H9 (cell line): ENCODE results near the gene MGME1. TPM values are rescaled to one million over a fixed set of nuclear protein-coding genes. Genes with fewer than 3 reads are reported as not detected.
A peak's percentile ranks its signal among the peaks of the same experiment; 100 is the strongest.

ENCODE experiments used
- DNase-seq: peaks from one replicate; pipeline ENCODE4 v3.0.0-alpha.2; 2017
- H2AFZ ChIP-seq: one replicate; pipeline ENCODE4 v1.6.1; 2013; ENCODE audit warnings: mild to moderate bottlenecking, low read length, control low read depth, moderate library complexity
- H2AK5ac ChIP-seq: 2 replicates; pipeline ENCODE4 v1.6.1; 2013; ENCODE audit warnings: low read length, control low read depth, mixed read lengths; ENCODE audit not compliant: insufficient read length
- H2BK120ac ChIP-seq: one replicate; pipeline ENCODE4 v1.6.1; 2013; ENCODE audit warnings: low read depth, mild to moderate bottlenecking, low read length, control low read depth, inconsistent platforms; ENCODE audit not compliant: poor library complexity, severe bottlenecking
- H2BK12ac ChIP-seq: 2 replicates; pipeline ENCODE4 v1.6.1; 2013; ENCODE audit warnings: low read length, control low read depth, mixed read lengths, low read depth; ENCODE audit not compliant: insufficient read length
- H2BK15ac ChIP-seq: 2 replicates; pipeline ENCODE4 v1.6.1; 2013; ENCODE audit warnings: low read depth, low read length, control low read depth
- H2BK20ac ChIP-seq: one replicate; pipeline ENCODE4 v1.6.1; 2013; ENCODE audit warnings: low read depth, mild to moderate bottlenecking, low read length, control low read depth, inconsistent platforms; ENCODE audit not compliant: poor library complexity, severe bottlenecking
- H2BK5ac ChIP-seq: 2 replicates; pipeline ENCODE4 v1.6.1; 2013; ENCODE audit warnings: low read length, control low read depth, mixed read lengths; ENCODE audit not compliant: insufficient read length
- H3K14ac ChIP-seq: 2 replicates; pipeline ENCODE4 v1.6.1; 2013; ENCODE audit warnings: low read length, control low read depth; ENCODE audit not compliant: insufficient read depth
- H3K18ac ChIP-seq: 2 replicates; pipeline ENCODE4 v1.6.1; 2013; ENCODE audit warnings: low read depth, mild to moderate bottlenecking, mixed read lengths, low read length, control low read depth; ENCODE audit not compliant: insufficient read length
- H3K23ac ChIP-seq: 2 replicates; pipeline ENCODE4 v1.6.1; 2013; ENCODE audit warnings: low read length, control low read depth, mixed read lengths, low read depth; ENCODE audit not compliant: insufficient read length
- H3K23me2 ChIP-seq: 2 replicates; pipeline ENCODE4 v1.6.1; 2013; ENCODE audit warnings: low read depth, mild to moderate bottlenecking, mixed read lengths, low read length, control low read depth; ENCODE audit not compliant: insufficient read length, poor library complexity, severe bottlenecking
- H3K27ac ChIP-seq: 2 replicates; pipeline ENCODE4 v1.5.1; 2013; ENCODE audit warnings: low read length, control low read depth, mixed read lengths, low read depth; ENCODE audit not compliant: insufficient read length
- H3K27me3 ChIP-seq: 2 replicates; pipeline ENCODE4 v1.6.1; 2013; ENCODE audit warnings: low read length, control low read depth, inconsistent platforms; ENCODE audit not compliant: insufficient read depth
- H3K4ac ChIP-seq: 2 replicates; pipeline ENCODE4 v1.6.1; 2013; ENCODE audit warnings: low read depth, mild to moderate bottlenecking, control low read depth, inconsistent platforms, low read length, moderate library complexity
- H3K4me1 ChIP-seq: 2 replicates; pipeline ENCODE4 v1.6.1; 2013; ENCODE audit warnings: low read length, control low read depth, inconsistent platforms; ENCODE audit not compliant: insufficient read depth
- H3K4me2 ChIP-seq: 2 replicates; pipeline ENCODE4 v1.6.1; 2013; ENCODE audit warnings: low read length, control low read depth, mixed read lengths; ENCODE audit not compliant: insufficient read length, insufficient read depth
- H3K56ac ChIP-seq: 2 replicates; pipeline ENCODE4 v1.6.1; 2013; ENCODE audit warnings: low read depth, mild to moderate bottlenecking, mixed read lengths, low read length, control low read depth; ENCODE audit not compliant: insufficient read length
- H3K79me1 ChIP-seq: 2 replicates; pipeline ENCODE4 v1.6.1; 2013; ENCODE audit warnings: low read depth, mild to moderate bottlenecking, moderate library complexity, low read length, control low read depth, inconsistent platforms; ENCODE audit not compliant: insufficient read depth, poor library complexity, severe bottlenecking
- H3K79me2 ChIP-seq: 2 replicates; pipeline ENCODE4 v1.6.1; 2013; ENCODE audit warnings: low read length, control low read depth, inconsistent platforms; ENCODE audit not compliant: insufficient read depth
- H3K9ac ChIP-seq: 2 replicates; pipeline ENCODE4 v1.6.1; 2013; ENCODE audit warnings: low read length, control low read depth, mixed read lengths; ENCODE audit not compliant: insufficient read length; ENCODE audit errors: extremely low read depth
- H3K9me3 ChIP-seq: one replicate; pipeline ENCODE4 v1.6.1; 2013; ENCODE audit warnings: low read depth, low read length, inconsistent platforms; ENCODE audit not compliant: control insufficient read depth
- H3T11ph ChIP-seq: one replicate; pipeline ENCODE4 v1.6.1; 2013; ENCODE audit warnings: mild to moderate bottlenecking, low read length, control low read depth, inconsistent platforms
- H4K20me1 ChIP-seq: one replicate; pipeline ENCODE4 v1.6.1; 2013; ENCODE audit not compliant: control insufficient read depth, insufficient read length, insufficient read depth
- H4K5ac ChIP-seq: 2 replicates; pipeline ENCODE4 v1.6.1; 2013; ENCODE audit warnings: low read depth, mild to moderate bottlenecking, mixed read lengths, low read length, control low read depth; ENCODE audit not compliant: insufficient read length
- H4K8ac ChIP-seq: replicated peaks from 2 replicates; pipeline ENCODE4 v1.6.1; 2013; ENCODE audit warnings: low read length, control low read depth, mixed read lengths, low read depth; ENCODE audit not compliant: insufficient read length
- H4K91ac ChIP-seq: 2 replicates; pipeline ENCODE4 v1.6.1; 2013; ENCODE audit warnings: low read depth, mild to moderate bottlenecking, moderate library complexity, mixed read lengths, low read length, control low read depth; ENCODE audit not compliant: insufficient read length
- H3K27ac Mint-ChIP-seq, 3 experiments: 2 replicates in 2 of 3; 3 replicates in 1 of 3; pipeline ENCODE4 v1.8.0; 2020 to 2021; ENCODE audit warnings: mixed read lengths in 3 of 3, mild to moderate bottlenecking in 1 of 3, moderate library complexity in 1 of 3
- H3K27me3 Mint-ChIP-seq: 2 replicates; pipeline ENCODE4 v1.8.0; 2021; ENCODE audit warnings: low read depth, mild to moderate bottlenecking, moderate library complexity, mixed read lengths
- H3K36me3 Mint-ChIP-seq, 3 experiments: 2 replicates in 2 of 3; 3 replicates in 1 of 3; pipeline ENCODE4 v1.8.0; 2020 to 2021; ENCODE audit warnings: low read depth in 3 of 3, mixed read lengths in 3 of 3; ENCODE audit not compliant: insufficient read depth in 1 of 3
- H3K4me1 Mint-ChIP-seq, 2 experiments: 2 replicates each; pipeline ENCODE4 v1.8.0; 2020; ENCODE audit warnings: mixed read lengths in 2 of 2
- H3K4me3 Mint-ChIP-seq, 2 experiments: 2 replicates in 1 of 2; 3 replicates in 1 of 2; pipeline ENCODE4 v1.8.0; 2020 to 2021; ENCODE audit warnings: mild to moderate bottlenecking in 2 of 2, mixed read lengths in 2 of 2, moderate library complexity in 1 of 2
- H3K9me3 Mint-ChIP-seq, 2 experiments: 2 replicates in 1 of 2; 3 replicates in 1 of 2; pipeline ENCODE4 v1.8.0; 2020; ENCODE audit warnings: mild to moderate bottlenecking in 2 of 2, mixed read lengths in 2 of 2, moderate library complexity in 1 of 2
- CTCF ChIP-seq: fragments of 200-600 bp; sonication (generic); conservative IDR thresholded peaks from 3 replicates; pipeline ENCODE4 v1.8.0; 2021; ENCODE audit warnings: antibody characterized with exemption, mild to moderate bottlenecking
- WGBS: extraction: QIAGEN DNeasy Blood & Tissue Kit; methylation state at CpG from one replicate; pipeline ENCODE4 v1.1.7; 2013; ENCODE audit warnings: missing lambda C conversion rate, low lambda C conversion rate, mixed read lengths; ENCODE audit not compliant: insufficient read length; ENCODE audit errors: extremely low coverage; 5-methylcytosine and 5-hydroxymethylcytosine counted together
- long read RNA-seq: library from polyadenylated mRNA; unstranded; transcript quantifications from one replicate; pipeline ENCODE4 v2.0.0, GENCODE V29; 2020
- total RNA-seq: library from RNA; stranded (reverse); gene quantifications from 2 replicates; pipeline ENCODE4 v1.2.1, GENCODE V29; 2021

The MGME1 gene, protein sequence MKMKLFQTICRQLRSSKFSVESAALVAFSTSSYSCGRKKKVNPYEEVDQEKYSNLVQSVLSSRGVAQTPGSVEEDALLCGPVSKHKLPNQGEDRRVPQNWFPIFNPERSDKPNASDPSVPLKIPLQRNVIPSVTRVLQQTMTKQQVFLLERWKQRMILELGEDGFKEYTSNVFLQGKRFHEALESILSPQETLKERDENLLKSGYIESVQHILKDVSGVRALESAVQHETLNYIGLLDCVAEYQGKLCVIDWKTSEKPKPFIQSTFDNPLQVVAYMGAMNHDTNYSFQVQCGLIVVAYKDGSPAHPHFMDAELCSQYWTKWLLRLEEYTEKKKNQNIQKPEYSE
- 47.7 and 48.9 TPM in 2 replicates for total RNA-seq
- long read RNA-seq, transcript MGME1-205 (3 exons, 740 nt), result minor isoform, 12 of 378 reads
- long read RNA-seq, transcript MGME1-203 (5 exons, 2,336 nt), result major isoform, 232 of 378 reads
- long read RNA-seq, transcript MGME1-202 (5 exons, 1,936 nt), result minor isoform, 11 of 378 reads
- long read RNA-seq, transcript MGME1-201 (3 exons, 1,781 nt), result minor isoform, 11 of 378 reads
- long read RNA-seq, partial matches to known transcripts, result 68 of 378 reads
- long read RNA-seq, other reads (novel, unspliced or antisense), result 44 of 378 reads

- Histone ChIP-seq H3T11ph (peak within 1 kb of the TSS; percentile 89), H3K79me2 (peaks cover 84% of the 10 kb centered on the region), H3K23me2 (peaks cover 33% of the 10 kb centered on the region), H3K4me1 (peaks cover 9% of the 10 kb centered on the region; the same call in 1 of the 2 replicates), H3K4ac (peak within 1 kb of the TSS; percentile 82; the same call in 1 of the 2 replicates), H3K9ac (peak within 1 kb of the TSS; percentile 97), H2BK15ac (no peak within 1 kb of the TSS), H4K8ac (no peak within 1 kb of the TSS), H4K20me1 (no peaks in the 10 kb centered on the region), H2AK5ac (no peak within 1 kb of the TSS), H2BK120ac (peak within 1 kb of the TSS; percentile 85), H3K27ac (peak within 1 kb of the TSS; percentile 94), H3K23ac (no peak within 1 kb of the TSS), H4K5ac (peak within 1 kb of the TSS; percentile 99), H3K18ac (peak within 1 kb of the TSS; percentile 99), H2AFZ (no peak within 1 kb of the TSS), H2BK20ac (no peak within 1 kb of the TSS), H2BK5ac (peak within 1 kb of the TSS; percentile 98), H3K79me1 (no peaks in the 10 kb centered on the region), H3K14ac (peak within 1 kb of the TSS; percentile 100), H3K27me3 (no peaks in the 10 kb centered on the region), H2BK12ac (peak within 1 kb of the TSS; percentile 93), H3K56ac (peak within 1 kb of the TSS; percentile 97), H4K91ac (peak within 1 kb of the TSS; percentile 95), H3K9me3 (no peaks in the 10 kb centered on the region), H3K4me2 (peak within 1 kb of the TSS; percentile 87)
- no CpG with 5 or more reads among the region's 96 CpGs for WGBS
- TF ChIP-seq CTCF, result no peak
- Mint-ChIP-seq H3K36me3 (peaks cover 44 to 71% (median 62%) of the 10 kb centered on the region in 3 experiments), H3K4me3 (peak within 1 kb of the TSS; percentile 84 to 89), H3K4me1 (peaks cover 64 to 71% of the 10 kb centered on the region in 2 experiments), H3K27ac (peak within 1 kb of the TSS; percentile 99 to 100 (median 100)), H3K27me3 (0 out of 2 replicates have a peak, but pooled peaks cover 1% of the 10 kb centered on the region), H3K9me3 (peaks cover 0 to 5% of the 10 kb centered on the region in 2 experiments; a peak in 1 of 5 replicates)
- DNase-seq, result peak; percentile 99
These were observed at the start of gene MGME1, which contains the start of gene SNX5 for GRCh38 chr20:17968366-17969277. Gene MGME1, plus strand, starts transcription at chr20:17969018. Its CDS starts 842 bp downstream, at chr20:17969860. Gene SNX5, minus strand, starts transcription at chr20:17968794. Its CDS starts 369 bp downstream, at chr20:17968425.
